SK-N-SH treated with all-trans-retinoic acid at 6 μM for 48 hours (cell line): ENCODE measurements around the gene SLC35A2.

Experiments
- ISL1 ChIP-seq: fragments of 250-450 bp; sonication (Bioruptor Pico); IDR thresholded peaks from 2 replicates; pipeline ENCODE4 v2.1.2; 2022; ENCODE audit warnings: mild to moderate bottlenecking, moderate library complexity
- PATZ1 ChIP-seq: fragments of 250-450 bp; sonication (Bioruptor Pico); IDR thresholded peaks from 2 replicates; pipeline ENCODE4 v1.8.0; 2020; ENCODE audit warnings: mild to moderate bottlenecking, moderate library complexity, borderline replicate concordance
- ZC3H10 ChIP-seq: fragments of 250-450 bp; sonication (Bioruptor Pico); IDR thresholded peaks from 2 replicates; pipeline ENCODE4 v1.5.1; 2021; ENCODE audit warnings: mild to moderate bottlenecking, moderate library complexity

GRCh38 chrX:48933757-48934156 is 22.3 kb upstream of the SLC35A2 start:
- no peak for TF ChIP-seq PATZ1 (CRISPR knock-in tag)
- TF ChIP-seq ISL1 (CRISPR knock-in tag), result no peak
- no peak for TF ChIP-seq ZC3H10
